Stimulated activated CD4-positive, alpha-beta T cell treated with anti-CD3 and anti-CD28 coated beads, Interleukin-12 subunit alpha, Interleukin-12 subunit beta, amount 100 ng/mL, for 4 hours (primary cell): ENCODE results near the gene CER1.
A peak's percentile ranks its signal among the peaks of the same experiment; 100 is the strongest.
"Not testable (repeated sequence)": the region's sequence is repeated elsewhere in the genome, so short reads cannot be mapped to it uniquely, and the experiment has no call there.

Experiments used
- DNase-seq: peaks from one replicate; pipeline ENCODE4 v3.0.0-alpha.2; 2020

CER1 gene

GRCh38 chr9:14713187-14713767 is 9.3 kb downstream of the CER1 start:
- no peak for DNase-seq

DNA sequence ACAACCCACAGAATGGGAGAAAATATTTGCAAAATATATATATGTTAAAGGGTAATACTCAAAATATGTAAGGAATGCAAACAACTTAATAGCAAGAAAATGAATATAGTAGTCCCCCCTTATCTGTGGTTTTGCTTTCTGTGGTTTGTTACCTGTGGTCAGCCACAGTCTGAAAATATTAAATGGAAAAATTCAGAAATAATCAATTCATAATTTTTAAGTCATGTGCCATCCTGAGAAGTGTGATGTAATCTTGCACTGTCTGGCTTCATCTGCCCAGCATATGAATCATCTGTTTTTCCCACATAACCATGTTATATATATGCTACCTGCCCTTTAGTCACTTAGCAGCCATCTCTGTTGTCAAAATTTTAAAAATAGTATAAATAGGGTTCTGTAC is 11.7 kb downstream of the CER1 start:
- DNase-seq = no peak

DNA sequence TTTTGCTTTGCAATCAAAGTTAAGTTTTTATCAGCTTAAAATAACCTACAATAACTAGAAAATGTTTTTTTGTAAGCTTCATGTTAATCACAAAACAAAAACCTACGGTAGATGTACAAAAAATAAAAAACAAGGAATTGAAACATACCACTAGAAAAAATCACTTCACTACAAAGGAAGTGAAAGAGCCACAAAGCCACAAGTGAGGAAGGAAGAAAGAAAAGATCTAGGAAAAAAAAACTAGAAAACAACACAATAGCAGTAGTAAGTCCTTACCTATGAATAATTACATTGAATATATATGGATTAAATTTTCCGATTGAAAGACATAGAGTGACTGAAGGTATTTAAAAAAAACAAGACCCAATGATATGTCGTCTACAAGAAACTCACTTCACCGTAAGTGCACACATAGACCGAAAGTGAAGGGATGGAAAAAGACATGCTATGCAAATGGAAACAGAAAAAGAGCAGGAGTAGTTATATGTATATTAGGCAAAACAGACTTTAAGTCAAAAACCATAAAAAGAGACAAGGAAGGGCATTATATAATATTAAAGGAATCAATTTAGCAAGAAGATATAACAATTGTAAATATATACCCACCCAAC is 15.9 kb downstream of the CER1 start:
- no peak for DNase-seq

DNA sequence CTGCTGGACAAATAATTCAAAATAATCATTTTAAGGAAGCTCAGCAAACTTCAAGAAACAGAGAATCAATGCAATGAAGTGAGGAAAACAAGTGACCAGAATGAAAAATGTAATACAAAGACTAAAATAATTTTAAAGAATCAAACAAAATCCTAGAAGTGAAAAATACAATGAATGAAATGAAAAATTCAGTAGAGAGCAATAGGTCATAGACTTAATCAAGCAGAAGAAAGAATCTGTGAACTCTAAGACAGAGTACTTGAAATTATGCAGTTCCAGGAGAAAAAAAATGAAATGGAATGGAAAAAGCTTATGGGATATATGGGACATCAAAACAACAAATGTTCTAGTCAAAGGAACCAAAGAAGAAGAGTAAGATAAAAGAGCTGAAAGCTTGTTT is 17.5 kb downstream of the CER1 start:
- no peak for DNase-seq

DNA sequence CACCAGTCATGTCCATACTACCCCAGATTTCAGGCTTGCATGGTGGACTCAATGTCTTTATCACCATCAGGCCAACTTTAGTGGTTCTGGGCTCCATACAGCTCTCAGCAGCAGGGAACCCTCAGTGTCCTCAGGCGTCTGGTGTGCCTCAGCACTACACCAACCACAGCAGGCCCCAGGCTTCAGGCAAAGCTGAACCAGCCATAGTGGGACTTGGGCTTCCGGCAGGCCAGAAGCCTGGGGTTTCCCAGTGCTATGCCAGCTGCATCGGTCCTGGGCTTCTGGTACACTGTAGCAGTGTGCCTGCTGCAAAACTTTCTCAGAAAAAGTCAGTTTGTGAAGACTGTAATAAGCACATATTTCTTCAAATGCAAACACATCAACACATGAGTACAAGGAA is 18.3 kb downstream of the CER1 start:
- no peak for DNase-seq

DNA sequence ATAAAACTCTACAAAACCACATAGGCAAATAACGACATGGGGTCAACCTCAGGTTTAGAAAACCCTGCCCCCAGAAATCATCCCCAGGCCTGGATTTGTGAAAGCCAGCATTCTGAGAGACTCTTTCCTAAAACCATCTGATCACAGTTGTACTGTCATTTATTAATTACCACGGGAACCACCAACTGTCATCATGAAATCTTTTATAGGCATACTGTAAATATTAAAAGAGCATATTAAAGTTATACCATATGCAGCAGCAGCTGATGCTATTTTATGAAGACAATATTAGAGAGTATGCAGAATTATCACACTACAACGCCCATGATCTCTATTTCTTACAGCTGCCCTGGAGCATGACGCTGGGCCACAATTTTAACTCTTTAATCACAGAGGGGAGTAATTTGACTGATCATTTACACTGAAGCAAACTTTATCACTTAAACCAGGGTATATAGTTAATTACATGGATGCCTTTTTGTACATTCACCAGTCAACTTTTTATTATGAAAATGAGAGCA is 20.3 kb downstream of the CER1 start:
- DNase-seq = no peak

- DNase-seq = peak; percentile 60
These were observed 29.2 kb downstream of the CER1 start, which contains the start of gene ZDHHC21 for GRCh38 chr9:14693251-14693861. Gene ZDHHC21, minus strand, starts transcription at chr9:14693432. Its CDS starts 19,092 bp downstream, at chr9:14674340.

- DNase-seq = no peak
These were observed 29.9 kb downstream of the CER1 start for GRCh38 chr9:14692470-14693250.

DNA sequence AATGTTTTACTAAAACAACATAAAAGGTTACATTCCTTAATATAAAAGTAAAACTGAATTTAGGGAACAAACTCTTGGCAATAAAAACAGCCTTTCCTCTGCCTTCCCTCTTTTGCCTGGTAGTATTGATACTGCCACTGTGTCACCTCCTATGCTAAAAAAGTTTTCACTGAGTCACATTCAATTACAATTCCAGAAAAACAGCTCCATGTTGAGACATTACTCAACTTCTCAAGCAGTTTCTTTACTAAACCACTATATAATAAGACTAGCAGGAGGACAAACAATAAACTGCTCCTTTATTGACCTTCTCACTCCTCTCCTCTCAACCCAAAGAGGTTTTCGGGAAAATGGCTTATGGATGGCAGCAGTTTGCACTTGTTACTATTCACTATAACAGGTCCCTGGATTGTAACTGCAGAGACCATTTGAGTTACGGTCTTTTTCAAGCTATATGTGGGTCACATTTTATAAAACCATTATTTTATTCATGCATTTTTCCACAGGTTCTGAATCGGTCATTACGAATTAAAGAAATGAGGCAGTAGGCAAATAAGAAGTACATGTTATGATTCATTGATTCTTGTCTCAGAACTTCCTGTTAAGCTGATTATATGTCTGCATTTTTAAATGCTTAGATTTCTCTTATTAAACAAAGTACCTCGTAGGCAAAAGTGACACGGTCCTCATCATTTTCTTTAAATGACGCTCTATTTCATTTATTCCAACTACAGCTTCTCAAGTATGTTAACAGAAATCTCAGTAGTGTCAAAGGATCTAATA is 31.4 kb downstream of the CER1 start:
- DNase-seq = no peak

DNA sequence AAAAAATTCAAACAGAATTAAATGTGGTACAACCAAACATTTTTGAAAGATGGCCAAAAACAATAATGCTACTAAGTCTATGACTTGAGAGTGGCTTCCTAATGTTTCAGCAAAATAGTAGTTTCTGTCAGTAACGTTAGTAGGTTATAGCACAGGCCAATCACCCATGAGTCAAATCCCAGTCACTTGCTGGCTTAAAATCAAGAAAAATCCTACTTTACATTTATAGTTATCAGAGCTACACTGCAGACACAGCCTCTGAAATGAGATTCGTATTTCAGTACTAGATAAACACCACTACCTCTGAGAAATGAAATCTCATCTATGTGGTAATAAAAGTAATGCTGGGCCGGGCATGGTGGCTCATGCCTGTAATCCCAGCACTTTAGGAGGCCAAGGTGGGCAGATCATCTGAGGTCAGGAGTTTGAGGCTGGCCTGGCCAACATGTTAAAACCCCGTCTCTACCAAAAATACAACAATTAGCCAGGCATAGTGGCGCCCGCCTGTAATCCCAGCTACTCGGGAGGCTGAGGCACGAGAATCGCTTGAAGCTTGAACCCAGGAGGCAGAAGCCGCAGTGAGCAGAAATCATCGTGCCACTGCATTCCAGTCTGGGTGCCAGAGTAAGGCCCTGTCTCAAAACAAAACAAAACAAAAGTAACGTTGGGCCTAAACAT is 35.4 kb downstream of the CER1 start:
- DNase-seq = no peak

DNA sequence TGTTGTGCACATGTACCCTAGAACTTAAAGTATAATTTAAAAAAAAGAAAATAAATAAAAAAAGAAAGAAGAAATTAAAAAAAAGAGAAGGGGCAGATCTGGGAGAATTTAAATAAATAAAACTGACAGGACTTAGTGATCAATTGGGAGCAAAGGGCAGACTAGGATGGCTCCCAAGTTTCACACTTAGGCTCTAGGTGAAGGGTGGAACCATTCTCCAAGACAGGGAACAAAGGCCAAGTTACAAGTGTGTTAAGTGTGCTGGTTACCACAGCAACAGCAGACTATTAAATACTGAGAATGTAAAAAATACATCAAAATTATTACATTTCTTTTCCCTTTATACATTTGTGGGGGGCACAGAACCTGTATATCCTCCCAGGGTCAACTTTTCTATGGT is 36.4 kb downstream of the CER1 start:
- DNase-seq = no peak

DNA sequence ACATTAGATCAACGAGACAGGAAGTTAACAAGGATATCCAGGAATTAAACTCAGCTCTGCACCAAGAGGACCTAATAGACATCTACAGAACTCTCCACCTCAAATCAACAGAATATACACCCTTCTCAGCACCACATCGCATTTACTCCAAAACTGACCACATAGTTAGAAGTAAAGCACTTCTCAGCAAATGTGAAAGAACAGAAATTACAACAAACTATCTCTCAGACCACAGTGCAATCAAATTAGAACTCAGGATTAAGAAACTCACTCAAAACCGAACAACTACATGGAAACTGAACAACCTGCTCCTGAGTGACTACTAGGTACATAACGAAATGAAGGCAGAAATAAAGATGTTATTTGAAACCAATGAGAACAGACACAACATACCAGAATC is 39.9 kb downstream of the CER1 start:
- not testable (repeated sequence) for DNase-seq

DNA sequence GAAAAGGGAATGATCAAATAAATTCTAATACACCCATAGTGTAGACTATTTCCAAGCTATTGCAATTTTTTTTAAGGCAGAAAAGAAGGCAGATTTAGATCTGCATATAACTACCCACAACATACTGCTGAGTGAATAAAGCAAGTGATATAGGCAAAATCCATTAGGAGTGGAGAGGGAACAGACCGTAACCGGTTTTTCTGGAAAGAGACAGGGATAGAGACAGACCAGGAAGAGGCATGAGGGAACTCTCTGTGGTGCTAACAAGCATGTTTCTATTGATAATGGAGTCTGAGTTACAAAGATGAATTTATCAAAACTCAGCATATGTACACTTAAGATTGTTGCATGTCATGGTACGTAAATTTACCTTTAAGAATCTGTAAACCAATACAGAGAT is 43.8 kb downstream of the CER1 start:
- no peak for DNase-seq

GRCh38 chr9:14677872-14678271 is 44.7 kb downstream of the CER1 start:
- no peak for DNase-seq

DNA sequence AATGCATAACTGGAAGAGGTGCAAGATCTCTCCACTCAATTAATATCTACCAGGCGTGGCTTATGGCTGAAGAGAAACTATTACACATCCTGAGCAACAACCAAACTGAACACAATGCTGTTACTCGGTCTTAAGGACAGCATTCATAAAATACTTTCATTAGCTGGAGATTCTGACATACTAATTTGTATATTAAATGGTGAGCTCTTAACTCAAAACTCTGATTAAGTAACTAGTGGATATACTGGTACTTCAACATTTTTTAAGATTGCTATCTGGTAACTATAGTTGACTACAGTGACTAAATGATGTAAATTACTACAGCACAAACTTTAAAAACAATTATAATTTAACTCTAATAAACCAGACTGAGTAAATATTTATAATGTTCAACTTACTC is 45.1 kb downstream of the CER1 start:
- no peak for DNase-seq

DNA sequence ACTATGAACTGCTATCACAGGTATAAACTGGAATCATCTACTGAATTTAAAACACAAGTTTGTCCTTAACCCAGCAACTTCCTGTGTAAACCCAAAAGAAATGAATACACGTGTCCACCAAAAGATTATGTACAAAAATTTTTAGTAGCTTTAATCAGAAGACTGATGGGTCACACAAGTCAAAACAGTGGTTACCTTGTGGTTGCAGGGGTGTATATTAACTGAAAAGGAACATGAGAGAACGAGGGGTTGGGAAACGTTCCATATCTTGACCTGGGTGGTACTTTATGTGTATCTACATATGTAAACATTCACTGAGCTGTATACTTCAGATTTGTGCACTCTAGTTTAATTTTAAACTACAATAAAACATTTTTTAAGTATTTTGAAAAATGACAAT is 47.9 kb downstream of the CER1 start:
- no peak for DNase-seq

DNA sequence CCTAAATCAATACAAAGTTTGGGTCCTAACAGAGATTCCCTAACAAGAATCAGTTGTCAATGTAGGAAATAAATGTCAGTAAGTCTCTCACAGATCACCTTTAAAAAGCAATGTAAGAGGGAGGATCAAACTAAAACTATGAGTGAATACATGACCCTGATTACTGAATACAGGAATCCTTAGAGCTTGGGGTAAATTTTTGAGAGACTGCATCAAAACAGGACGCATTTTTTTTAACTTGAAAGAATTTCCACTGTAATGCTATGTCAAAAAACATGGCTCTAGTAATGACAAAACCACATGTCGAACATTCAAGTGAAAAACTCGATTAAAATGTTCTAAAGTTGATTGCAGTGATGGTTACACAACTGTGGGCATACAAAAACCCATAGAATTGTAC is 51.2 kb downstream of the CER1 start:
- DNase-seq = no peak

- DNase-seq = no peak
These were observed 51.8 kb downstream of the CER1 start for GRCh38 chr9:14670718-14671117.
